BE2C (cell line): ENCODE measurements around the gene RSPH1.

Experiments
- DNase-seq: peaks from one replicate; pipeline ENCODE4 v3.0.0-alpha.2; 2020
- H3K27me3 ChIP-seq: fragments of 250-450 bp; sonication (Bioruptor Pico); 2 replicates; pipeline ENCODE4 v1.5.1; 2020; ENCODE audit warnings: mild to moderate bottlenecking
- H3K36me3 ChIP-seq: fragments of 250-450 bp; sonication (Bioruptor Pico); 2 replicates; pipeline ENCODE4 v1.5.1; 2020; ENCODE audit warnings: mild to moderate bottlenecking
- H3K4me1 ChIP-seq: fragments of 250-450 bp; sonication (Bioruptor Pico); 2 replicates; pipeline ENCODE4 v1.5.1; 2020
- H3K4me3 ChIP-seq: 2 replicates; pipeline ENCODE4 v1.5.1; 2011; ENCODE audit warnings: low read depth, low read length
- H3K9me3 ChIP-seq: fragments of 250-450 bp; sonication (Bioruptor Pico); 2 replicates; pipeline ENCODE4 v1.5.1; 2020
- TF ChIP-seq, protein P1 (sequence below): IDR thresholded peaks from 2 replicates; pipeline ENCODE4 v1.5.1; 2012; ENCODE audit warnings: mild to moderate bottlenecking, low read depth, low read length

RSPH1 gene

DNA sequence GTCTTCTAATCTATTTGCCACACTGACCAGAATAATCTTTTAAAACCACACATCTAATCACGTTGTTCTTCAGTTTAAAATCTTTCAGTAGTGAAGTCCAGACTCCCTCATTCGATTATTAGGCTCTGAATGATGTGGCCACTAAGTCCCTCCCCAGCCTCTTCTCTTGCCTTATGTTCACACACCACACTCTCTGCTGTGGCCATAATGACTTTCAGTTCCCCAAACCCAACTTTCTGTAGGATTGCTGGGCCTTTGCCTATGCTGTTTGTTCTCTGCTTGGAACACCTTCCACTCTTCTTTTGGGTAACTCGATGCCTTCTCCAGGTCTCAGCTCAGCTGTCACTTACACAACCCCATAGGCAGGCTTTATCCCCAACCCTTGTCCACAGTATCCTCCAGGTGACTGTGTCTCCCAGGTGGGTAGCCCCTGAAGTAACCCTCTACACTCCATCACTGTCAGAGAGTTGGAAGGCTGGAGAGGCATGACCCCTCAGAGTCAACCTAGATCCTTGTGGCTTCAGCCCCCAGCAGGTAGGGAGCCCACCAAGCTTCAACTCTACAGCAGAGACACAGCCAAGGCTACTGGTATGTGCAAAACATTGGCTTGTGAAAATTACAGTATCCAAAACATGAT, 9.2 kb upstream of the RSPH1 start:
- Histone ChIP-seq H3K36me3 (no peaks in the 10 kb centered on the region), H3K4me3 (no peak overlapping the region), H3K4me1 (no peaks in the 10 kb centered on the region), H3K27me3 (no peaks in the 10 kb centered on the region), H3K9me3 (no peaks in the 10 kb centered on the region)
- DNase-seq: no peak
- TF ChIP-seq, protein P1, sequence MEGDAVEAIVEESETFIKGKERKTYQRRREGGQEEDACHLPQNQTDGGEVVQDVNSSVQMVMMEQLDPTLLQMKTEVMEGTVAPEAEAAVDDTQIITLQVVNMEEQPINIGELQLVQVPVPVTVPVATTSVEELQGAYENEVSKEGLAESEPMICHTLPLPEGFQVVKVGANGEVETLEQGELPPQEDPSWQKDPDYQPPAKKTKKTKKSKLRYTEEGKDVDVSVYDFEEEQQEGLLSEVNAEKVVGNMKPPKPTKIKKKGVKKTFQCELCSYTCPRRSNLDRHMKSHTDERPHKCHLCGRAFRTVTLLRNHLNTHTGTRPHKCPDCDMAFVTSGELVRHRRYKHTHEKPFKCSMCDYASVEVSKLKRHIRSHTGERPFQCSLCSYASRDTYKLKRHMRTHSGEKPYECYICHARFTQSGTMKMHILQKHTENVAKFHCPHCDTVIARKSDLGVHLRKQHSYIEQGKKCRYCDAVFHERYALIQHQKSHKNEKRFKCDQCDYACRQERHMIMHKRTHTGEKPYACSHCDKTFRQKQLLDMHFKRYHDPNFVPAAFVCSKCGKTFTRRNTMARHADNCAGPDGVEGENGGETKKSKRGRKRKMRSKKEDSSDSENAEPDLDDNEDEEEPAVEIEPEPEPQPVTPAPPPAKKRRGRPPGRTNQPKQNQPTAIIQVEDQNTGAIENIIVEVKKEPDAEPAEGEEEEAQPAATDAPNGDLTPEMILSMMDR: no peak

DNA sequence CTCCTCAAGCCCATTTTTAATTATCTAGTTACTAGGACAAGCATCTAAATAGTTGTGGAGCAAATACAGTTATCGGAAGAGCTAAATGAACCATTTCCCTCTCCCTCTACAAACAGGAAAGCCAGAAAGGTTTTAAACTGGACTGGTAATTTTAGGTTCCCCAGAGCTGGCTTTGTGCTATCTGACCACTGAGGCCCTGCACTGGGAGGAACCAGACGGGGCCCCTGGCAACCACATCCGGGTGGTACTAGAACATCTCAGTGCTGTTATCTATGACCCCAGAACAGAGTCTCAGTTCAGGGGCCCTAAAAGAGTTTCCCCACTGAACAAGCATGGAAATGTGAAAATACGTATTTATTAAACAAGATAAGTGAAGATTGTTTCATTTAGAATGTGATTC, 7.7 kb upstream of the RSPH1 start:
- H3K36me3 ChIP-seq: no peaks in the 10 kb centered on the region
- H3K4me1 ChIP-seq: no peaks in the 10 kb centered on the region
- no peaks in the 10 kb centered on the region for H3K9me3 ChIP-seq
- no peak overlapping the region for H3K4me3 ChIP-seq
- TF ChIP-seq, protein P1: no peak
- DNase-seq: no peak
- H3K27me3 ChIP-seq: no peaks in the 10 kb centered on the region

DNA sequence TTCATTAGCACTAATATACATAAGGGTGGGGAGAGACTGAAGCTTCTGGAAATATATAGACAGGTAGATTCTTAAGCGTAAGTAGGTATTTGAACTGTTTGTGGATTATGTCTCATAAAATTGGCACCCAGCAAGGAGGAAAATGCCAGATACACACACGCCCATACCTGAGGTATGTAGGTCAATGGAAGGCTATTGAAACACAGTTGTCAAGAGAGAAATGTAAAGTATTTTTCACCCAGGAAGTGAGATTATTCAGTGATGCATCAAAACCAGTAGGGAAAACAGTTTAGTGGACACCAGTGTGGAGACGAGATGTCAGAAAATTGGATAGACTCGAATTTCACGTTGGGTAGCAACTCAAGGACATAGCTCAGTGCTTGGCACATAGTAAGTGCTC, 4.7 kb upstream of the RSPH1 start:
- TF ChIP-seq, protein P1: no peak
- Histone ChIP-seq H3K36me3 (no peaks in the 10 kb centered on the region), H3K9me3 (no peaks in the 10 kb centered on the region), H3K4me3 (no peak overlapping the region), H3K27me3 (no peaks in the 10 kb centered on the region), H3K4me1 (no peaks in the 10 kb centered on the region; the same call in 1 of the 2 replicates)
- DNase-seq: no peak

DNA sequence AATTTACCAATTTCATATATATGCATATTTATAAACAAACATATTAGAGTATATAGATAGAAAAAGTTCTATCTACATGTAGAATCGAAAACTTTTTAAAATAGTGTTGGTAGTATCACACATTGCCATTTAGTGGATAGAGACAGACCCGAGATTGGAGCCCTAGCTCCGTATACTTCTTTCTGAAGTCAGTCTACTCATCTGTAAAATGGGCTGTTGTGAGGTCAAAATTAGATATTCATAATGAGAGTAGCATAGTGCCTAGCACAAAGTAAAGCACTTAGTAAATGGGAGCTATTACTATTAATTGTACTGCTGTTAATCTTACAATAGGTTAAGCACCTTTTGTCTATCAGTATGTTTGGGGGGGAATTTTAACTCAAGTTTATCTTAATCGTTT, 4.2 kb upstream of the RSPH1 start:
- H3K4me1 ChIP-seq: no peaks in the 10 kb centered on the region; the same call in 1 of the 2 replicates
- no peaks in the 10 kb centered on the region for H3K9me3 ChIP-seq
- H3K4me3 ChIP-seq: no peak overlapping the region
- TF ChIP-seq, protein P1: no peak
- no peak for DNase-seq
- 0 out of 2 replicates have a peak, but pooled peaks cover 2% of the 10 kb centered on the region for H3K27me3 ChIP-seq
- no peaks in the 10 kb centered on the region for H3K36me3 ChIP-seq

DNA sequence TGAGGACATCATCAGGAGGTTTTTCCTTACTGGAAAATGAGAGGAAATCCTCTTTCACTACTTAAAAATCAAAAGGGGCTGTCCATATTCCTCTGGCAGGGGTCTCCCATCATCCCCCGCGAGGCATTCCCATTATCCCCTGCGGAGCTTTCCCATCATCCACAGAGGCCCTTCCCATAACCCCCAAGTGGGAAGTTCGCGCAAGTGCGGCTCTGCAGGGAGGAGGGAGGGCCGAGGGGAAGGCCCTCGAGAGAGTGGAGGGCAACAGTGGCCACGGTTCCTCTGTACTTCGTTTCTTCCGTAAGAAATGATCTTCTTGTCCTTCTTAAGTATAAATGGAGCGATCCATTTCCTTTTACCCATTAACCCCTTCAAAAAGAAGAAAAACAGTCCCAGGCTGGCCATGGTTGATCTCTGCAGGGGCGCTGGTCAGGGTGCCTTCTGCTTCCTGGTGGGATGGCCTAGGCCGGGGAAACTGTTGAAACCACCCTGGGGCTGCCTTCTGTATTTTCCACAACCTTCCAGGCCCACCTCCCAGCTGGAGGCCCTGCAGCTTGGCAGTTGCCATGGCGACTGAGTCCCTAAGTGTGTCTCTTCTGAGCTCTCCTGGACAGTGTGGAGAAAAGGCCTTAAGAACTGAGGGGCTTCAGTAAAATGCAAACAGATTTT, 3.6 kb upstream of the RSPH1 start:
- H3K36me3 ChIP-seq: no peaks in the 10 kb centered on the region
- peak; percentile 33 for DNase-seq
- H3K9me3 ChIP-seq: no peaks in the 10 kb centered on the region
- TF ChIP-seq, protein P1: no peak
- no peaks in the 10 kb centered on the region; the same call in 1 of the 2 replicates for H3K4me1 ChIP-seq
- H3K4me3 ChIP-seq: no peak overlapping the region
- 0 out of 2 replicates have a peak, but pooled peaks cover 2% of the 10 kb centered on the region for H3K27me3 ChIP-seq

DNA sequence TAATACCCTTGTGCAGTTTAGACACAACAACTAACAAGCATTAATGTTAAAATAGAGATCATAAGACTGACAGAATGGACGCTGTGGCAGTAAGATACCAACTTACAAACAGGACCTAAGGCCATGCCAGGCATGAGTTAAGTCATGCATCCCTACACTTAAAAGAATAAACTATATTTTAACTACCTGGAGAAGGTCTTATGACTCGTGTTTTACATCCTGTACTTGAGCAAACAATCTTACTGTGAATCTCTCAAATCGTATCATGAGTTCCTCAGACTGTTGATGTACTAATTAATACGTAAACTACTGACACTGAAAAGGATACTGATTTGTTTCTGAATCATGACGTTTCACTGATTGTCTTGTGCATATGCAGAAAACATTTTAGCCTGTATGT, 2.0 kb upstream of the RSPH1 start:
- DNase-seq: no peak
- Histone ChIP-seq H3K4me1 (no peaks in the 10 kb centered on the region; the same call in 1 of the 2 replicates), H3K9me3 (no peaks in the 10 kb centered on the region), H3K27me3 (0 out of 2 replicates have a peak, but pooled peaks cover 2% of the 10 kb centered on the region), H3K4me3 (no peak overlapping the region), H3K36me3 (no peaks in the 10 kb centered on the region)
- TF ChIP-seq, protein P1: no peak
